Activated CD4-positive, CD25-positive, alpha-beta regulatory T cell (primary cell): ENCODE data around the gene SCAPER.
"Not testable (repeated sequence)": the region's sequence is repeated elsewhere in the genome, so short reads cannot be mapped to it uniquely, and the experiment has no call there.

Experiments used
- DNase-seq, 4 experiments: peaks; one replicate each; lab custom pipeline; 2025; lab: John Stamatoyannopoulos, UW

The SCAPER gene

DNA sequence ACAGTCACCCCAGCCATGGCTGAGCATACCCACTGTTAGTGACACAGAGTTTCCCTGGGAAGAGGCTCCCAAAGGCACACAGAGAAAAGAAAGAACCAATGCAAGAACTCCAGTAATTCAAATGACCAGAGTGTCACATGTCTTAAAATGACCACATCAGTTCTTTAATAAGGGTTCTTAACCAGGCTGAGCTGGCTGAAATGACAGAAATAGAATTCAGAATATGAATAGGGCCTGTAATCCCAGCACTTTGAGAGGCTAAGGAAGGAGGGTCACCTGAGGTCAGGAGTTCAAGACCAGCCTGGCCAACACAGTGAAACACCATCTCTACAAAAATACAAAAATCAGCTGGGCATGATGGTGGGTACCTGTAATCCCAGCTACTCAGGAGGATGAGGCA lies 54.8 kb downstream of the SCAPER start:
- DNase-seq = not testable (repeated sequence)

DNA sequence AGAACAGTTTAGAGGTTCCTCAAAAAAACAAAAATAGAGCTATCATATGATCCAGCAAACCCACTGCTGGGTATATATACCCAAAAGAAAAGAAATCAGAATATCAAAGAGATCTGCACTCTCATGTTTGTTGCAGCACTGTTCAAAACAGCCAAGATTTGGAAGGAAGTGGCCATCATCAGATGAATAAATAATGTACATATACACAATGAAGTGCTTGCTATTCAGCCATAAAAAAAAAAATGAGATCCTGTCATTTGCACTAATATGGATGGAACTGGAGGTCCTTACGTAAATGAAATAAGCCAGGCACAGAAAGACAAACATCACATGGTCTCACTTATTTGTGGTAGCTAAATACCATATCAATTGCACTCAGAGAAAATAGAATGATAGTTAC lies 58.4 kb downstream of the SCAPER start:
- no peak for DNase-seq

DNA sequence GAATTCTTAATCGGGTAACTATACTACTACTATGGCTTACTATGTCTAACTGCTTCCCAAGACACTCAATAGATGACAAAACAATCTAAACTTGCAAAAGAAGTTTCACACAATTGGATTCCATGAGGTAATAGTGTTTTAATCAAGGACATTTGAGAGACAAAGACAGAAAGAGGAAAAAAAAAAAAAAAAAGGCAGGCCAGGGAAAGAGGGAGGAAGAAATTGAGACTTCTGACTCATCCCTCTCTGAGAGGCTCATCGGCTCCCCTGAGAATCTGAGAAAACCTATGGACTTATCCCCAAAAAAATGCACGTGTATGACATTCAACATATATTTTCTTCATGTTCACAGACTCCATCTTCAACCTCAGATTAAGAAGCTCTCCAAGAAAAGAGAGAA lies 61.0 kb downstream of the SCAPER start:
- no peak for DNase-seq

DNA sequence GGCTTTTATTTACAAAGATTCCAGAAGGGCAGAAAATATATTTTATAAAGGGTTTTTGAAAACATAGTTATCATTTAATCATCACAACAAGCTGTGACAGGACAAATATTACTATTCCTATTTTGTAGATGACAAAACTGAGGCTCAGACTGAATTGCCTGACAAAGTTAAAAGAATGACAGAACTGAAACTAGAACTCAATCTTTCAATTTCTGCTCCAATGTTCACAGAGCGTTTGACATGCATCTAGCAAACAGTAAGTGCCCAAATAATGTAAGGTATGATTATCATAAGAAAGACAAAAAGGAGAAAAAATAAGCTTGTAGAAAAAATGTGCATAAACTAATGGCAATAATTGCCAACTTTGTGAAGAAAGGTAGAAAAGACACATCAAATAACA lies 61.9 kb downstream of the SCAPER start:
- no peak for DNase-seq

DNA sequence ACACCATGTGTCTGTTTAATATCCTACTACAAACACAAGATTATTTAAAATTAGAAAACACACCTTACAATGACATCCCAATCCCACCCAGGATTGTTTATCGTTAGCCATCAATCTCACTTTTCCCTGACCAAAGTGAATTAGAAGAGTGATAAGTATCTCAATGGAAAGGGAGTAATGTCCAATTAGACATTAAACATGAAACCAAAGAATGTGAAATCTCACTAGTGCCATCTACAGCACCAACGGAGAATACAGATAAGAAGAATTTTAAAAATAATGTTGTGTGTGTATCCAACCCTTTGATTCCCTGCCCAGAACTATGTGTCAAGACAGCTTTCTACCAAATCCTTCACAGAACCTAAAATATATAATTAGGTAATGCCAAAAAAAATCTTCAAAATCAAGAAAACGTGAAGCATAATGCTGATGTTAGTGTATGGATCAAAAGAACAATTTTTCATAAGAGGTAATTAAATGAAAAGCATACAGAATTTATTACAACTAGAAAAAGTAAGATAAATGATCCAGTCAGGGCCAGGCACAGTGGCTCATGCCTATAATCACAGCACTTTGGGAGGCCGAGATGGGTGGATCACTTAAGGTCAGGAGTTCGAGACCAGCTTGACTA lies 64.2 kb downstream of the SCAPER start:
- no peak for DNase-seq

DNA sequence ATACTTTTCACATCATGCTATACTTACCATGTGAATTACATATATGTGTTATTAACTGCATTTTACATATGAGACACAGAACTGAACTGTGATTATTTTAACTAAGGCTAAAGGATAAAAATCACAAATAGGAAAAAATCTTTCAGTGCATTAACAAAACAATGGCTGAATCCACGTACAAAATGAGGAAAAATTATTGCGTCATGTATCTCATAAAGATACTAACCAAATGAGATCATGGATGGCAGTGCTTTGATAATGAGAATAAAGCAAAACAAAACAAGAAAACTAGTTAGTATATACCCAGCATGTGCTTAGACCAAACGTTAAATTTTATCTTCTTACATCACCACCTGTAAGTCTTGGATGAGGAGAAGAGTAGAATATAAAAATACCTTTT lies 66.0 kb downstream of the SCAPER start:
- no peak for DNase-seq

DNA sequence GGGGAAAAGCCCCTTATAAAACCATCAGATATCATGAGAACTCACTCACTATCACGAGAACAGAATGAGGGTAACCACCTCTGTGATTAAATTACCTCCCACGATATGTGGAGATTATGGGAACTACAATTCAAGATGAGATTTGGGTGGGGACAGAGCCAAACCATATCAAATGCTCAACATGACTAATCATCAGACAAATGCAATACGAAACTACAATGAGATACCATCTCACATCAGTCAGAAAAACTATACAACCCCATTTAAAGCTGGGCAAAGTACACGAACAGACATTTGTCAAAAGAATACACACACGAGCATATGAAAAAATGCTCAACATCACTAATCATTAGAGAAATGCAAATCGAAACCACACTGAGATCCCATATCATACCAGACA lies 67.7 kb downstream of the SCAPER start:
- no peak for DNase-seq

DNA sequence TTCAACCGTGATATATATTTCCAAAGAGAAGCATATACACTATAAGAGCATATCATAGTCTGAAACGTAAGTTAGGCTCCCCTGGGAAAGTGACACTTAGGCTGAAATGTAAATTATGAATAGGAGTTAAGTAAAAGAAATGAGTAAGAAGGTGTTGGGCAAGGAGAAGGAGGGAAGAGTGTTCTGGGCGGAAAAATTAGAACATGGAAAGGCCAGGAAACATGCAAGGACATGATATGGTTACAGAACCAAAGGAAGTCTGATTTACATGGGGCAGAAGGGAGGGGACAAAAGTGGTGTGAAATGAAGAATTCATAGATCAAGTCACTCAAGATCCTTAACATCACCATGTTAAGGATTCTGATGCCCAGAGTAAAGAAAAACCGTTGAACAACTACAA lies 75.2 kb downstream of the SCAPER start:
- no peak for DNase-seq

DNA sequence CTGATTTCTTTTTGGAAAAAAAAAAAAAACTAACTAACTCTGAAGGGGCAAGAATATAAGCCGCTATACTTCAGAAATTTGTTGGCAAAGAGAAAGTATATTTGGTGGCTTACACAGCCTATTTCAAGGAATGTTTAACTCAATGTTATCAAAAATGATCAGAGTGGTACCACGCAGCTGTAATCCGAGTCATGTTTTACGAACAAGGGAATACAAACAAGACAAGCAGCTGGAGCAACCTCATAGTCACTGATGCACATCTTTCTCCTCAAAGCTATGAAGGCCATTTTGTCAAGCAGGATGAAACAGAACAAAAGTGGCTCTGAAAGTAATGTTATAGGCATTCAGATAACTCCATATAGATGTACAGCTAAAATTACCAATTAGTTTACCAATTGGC lies 81.2 kb downstream of the SCAPER start:
- no peak for DNase-seq

DNA sequence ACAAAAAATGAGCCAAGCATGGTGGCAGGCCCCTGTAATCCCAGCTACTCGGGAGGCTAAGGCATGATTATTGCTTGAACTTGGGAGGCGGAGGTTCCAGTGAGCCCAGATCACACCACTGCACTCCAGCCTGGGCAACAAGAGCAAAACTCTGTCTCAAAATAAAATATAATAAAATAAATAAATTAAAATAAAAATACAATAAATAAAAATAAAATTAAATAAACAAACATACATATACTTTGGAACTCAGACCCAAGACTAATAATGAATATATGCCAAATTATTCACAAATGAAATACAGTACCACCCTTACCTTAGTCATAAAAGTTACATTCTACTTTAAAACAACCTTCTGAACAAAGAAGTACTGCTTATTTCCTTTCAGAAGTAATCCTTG lies 81.8 kb downstream of the SCAPER start:
- no peak for DNase-seq

DNA sequence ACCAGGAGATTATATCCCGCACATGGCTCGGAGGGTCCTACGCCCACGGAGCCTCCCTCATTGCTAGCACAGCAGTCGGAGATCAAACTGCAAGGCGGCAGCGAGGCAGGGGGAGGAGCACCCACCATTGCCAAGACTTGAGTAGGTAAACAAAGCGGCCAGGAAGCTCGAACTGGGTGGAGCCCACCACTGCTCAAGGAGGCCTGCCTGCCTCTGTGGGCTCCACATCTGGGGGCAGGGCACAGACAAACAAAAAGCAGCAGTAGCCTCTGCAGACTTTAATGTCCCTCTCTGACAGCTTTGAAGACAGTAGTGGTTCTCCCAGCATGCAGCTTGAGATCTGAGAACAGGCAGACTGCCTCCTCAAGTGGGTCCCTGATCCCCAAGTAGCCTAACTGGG lies 86.2 kb downstream of the SCAPER start:
- not testable (repeated sequence) for DNase-seq

DNA sequence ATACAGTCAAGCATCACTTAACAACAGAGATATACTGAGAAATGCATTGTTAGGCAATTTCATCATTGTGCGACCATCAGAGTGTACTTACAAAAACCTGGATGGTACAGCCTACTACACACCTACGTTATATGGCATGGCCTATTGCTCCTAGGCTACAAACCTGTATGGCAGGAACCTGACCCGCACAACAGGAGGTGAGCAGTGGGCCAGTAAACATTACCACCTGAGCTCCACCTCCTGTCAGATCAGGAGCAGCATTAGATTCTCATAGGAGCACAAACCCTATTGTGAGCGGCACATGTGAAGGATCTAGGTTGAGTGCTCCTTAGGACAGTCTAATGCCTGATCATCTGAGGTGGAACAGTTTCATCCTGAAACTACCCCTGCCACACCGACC lies 89.7 kb downstream of the SCAPER start:
- no peak for DNase-seq

DNA sequence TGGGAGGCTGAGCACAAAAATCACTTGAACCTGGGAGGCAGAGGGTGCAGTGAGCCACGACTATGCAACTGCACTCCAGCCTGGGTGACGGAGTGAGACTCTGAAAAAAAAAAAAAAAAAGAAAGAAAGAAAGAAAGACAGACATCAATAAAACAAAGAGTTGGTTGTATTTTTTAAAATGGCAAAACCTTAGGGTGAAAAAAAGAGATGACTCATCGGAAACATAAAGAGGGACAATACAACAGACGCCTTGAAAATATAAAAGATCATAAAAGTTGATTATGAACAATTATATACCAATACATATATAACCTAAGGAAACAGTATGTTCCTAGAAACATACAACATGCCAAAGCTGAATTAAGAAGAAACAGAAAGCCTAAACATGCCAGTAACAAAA lies 92.8 kb downstream of the SCAPER start:
- no peak for DNase-seq

DNA sequence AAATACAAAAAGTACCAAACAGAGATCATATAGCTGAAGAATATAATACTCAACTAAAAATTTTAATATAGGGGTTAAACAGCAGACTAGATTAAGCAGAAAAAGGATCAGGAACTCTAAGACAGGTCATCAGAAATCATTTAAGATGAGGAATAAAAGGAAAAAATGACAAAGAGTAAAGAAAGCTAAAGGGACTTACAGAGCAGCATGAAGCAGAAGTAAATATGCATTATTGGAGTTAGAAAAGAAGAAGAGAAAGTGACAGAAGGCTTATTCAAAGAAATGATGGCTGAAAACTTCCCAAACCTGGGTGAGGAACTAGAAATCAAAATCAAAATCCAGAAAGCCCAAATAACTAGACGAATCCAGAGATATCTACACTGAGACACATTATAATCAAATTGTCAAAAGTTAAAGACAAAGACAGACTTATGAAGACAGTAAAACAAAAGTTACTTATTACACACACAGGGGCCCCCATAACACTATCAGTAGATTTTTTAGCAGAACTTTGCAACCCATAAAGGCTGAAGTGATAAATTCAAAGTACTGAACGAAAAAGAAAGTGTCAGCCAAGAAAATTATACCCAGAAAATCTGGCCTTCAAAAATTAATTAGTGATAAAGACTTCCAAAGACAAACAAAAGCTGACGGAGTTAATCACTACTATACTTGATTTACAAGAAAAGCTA lies 95.6 kb downstream of the SCAPER start:
- DNase-seq = no peak

DNA sequence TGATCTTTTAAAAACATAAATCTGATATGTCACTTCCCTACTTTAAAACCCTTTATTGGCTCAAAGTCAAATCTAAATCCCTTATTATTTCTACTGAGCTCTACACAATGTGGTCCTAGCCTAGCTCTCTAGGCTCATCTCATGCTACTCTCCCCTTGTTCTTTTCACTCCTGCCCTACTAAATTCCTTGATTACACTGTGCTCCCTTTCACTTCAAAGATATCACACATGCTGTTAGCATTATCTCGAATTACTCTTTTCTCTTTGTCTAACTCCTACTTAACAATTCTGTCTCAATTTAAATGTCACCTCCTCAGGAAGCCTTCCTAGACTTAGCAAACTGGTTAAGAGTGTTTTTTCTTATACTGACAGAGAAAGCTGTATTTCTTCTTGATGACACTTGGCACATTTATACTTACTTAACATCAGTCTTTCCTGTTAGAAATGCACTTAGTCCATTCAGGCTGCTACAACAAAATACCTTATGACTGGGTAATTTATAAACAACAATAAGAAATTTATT lies 102.0 kb downstream of the SCAPER start:
- DNase-seq = no peak

DNA sequence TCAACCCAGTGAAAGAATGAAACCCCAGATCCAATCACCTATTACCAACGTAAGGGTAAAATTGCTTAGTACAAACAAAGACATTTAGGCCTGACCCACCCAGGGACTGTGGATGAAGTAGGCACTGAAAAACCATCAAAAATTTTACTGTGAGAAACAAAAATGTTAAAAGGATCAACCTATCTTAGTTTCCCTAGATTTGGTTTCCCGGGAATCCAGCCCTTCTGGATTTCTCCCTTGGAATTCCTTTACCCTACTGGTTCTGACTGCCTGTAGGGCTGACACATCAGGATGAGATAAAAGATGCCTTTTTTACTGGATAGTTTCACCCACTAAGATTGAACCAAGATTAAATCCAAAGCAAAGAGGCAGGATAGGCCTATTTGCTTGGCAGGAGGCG lies 102.7 kb downstream of the SCAPER start:
- DNase-seq = no peak

DNA sequence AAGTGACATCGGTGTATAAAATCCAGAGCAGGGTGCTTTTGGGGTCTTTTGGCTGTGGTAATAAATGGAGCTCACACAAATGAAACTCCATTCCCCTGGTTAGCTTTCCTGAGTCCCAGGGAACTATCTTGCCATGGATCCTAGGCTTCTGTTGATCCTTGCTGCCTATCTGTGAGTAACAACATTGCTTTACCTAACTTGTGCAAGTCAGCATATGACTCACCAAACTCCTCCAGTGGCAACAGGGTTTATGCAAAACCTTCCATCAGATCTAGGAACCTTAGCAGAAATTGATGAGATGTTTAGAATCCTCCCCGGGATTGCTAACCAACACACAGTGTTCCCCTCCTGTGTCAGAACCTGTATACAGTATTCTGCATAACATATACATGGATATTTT lies 105.4 kb downstream of the SCAPER start:
- DNase-seq = no peak

DNA sequence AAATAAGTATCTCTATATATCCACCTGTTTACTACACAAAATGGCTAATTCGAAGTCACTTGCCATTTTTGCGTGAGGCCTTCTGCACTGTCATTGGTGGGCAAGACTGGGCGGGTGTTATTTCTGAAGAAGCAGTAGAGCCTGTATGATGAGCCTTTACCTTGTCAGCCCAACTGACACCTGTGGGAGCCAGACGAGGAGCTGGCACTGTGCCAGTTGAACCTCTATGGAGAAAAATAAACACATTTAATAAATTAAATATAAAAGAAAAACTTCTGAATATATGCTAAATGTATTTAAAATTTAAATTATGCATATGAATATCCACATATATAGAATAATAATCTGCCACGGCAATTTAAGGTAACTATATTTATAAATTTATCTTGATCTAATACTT lies 109.9 kb downstream of the SCAPER start:
- DNase-seq = no peak

DNA sequence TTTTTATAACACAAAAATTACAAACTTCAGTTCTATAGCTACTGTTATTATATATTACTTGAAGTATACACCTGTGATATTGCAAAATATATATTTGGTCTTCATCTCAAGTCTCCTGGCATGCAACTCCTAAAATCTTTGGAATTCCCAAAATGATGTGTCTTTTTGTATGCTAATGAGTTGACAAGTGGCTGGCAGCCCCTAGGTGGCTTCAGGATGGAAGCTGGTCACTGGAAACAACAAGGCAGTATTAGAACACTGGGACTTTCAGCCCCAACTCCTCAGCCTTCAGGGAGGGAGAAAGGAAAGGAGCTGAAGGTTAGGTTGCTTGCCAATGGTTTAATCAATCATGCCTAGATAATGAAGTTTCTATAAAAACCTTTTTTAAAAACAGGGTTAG lies 112.0 kb downstream of the SCAPER start:
- no peak for DNase-seq

DNA sequence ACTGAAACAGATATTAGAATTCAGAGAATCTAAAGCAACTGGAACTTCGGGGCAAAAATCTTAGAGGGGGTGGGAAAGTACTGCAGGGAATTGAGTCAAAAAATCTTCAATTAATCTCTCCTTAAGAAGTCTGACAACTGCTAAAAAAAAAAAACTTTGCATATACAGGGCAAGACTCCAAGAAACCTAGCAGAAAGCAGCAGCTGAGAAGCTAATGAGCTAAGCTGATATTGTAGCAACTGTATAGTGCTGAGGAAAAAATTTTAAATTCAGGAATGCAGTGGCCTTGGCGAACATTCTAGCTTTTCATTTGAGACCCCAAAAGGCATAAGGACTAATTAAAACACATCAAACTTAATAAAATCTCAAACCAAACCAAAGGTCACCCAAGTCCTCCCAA lies 113.6 kb downstream of the SCAPER start:
- DNase-seq = no peak

DNA sequence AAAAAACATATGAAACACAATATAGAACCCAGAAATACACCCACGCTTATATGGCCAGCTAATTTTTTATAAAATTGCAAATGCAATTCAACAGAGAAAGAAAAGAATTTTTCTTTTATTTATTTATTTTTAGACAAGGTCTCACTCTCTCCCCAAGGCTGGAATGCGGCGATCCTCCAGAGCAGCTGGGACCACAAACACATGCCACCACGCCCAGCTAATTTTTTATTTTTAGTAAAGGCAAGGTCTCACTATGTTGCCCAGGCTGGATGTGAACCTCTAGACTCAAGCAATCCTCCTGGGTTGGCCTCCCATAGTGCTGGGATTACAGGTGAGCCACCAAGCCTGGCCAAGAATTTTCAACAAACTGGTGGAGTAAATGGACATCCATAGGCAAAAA lies 117.9 kb downstream of the SCAPER start:
- no peak for DNase-seq

DNA sequence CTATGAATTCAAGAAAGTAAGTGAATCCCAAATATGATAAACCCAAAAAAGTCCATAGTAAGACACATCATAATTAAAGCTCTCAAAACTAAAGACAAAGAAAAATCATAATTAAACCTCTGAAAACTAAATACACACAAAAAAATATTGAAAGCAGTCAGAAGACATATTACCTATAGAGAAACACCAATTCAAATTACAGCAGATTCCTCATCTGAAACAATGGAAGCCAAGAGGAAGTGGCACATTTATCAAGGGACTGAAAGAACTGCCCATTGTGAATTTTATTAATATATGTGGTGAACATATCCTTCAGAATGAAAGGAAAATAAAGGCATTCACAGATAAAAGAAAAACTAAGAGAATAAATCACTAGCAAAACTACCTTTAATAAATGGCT lies 128.2 kb downstream of the SCAPER start:
- DNase-seq = no peak

DNA sequence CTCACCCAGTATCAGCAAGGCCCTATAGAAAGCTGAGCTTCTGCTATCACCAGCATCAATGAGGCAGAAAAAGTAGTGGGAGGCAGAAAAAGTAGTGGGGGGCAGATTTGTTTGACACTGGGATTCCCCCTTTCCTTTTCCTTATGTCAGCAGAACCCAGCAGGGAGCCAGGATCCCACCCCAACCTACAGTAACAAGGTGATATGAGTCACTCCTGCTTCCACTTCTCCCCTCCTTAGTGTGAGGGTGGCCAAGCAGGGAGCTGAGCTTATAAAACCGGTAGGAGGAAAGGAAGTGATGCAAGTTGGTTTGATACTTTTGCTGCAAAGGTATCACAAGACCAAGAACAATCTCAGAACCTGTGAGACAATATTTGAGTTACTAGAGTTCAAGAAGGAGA lies 128.7 kb downstream of the SCAPER start:
- no peak for DNase-seq

DNA sequence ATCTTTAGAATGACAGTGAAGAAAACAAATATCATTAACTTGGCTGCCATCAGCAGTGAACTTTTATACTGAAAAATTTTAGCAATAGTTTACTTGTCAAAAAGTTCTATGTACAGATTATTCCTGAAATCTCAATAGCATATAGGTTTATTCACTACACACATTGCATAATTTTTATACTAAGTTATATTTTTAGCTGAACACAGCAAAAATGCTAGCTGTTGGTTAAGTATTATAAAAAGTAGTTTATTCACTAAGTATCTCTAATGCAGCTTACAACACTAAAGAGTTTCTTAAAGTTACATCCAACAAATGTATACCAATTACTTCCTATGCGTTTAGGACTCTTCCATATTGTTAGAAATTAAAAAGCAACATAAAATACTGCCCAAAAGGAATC lies 131.9 kb downstream of the SCAPER start:
- no peak for DNase-seq
